CD4-positive, alpha-beta T cell treated with Interleukin-17A for 1 hour (primary cell): ENCODE results near the gene TENT4B.

Source experiments
- DNase-seq: peaks from one replicate; pipeline ENCODE4 v3.0.0-alpha.2; 2020

TENT4B gene

GRCh38 chr16:50198802-50199403 is 45.8 kb downstream of the TENT4B start:
- DNase-seq, result no peak

- DNase-seq, result no peak
Measured at GRCh38 chr16:50201787-50202186, 48.7 kb downstream of the TENT4B start.

DNA sequence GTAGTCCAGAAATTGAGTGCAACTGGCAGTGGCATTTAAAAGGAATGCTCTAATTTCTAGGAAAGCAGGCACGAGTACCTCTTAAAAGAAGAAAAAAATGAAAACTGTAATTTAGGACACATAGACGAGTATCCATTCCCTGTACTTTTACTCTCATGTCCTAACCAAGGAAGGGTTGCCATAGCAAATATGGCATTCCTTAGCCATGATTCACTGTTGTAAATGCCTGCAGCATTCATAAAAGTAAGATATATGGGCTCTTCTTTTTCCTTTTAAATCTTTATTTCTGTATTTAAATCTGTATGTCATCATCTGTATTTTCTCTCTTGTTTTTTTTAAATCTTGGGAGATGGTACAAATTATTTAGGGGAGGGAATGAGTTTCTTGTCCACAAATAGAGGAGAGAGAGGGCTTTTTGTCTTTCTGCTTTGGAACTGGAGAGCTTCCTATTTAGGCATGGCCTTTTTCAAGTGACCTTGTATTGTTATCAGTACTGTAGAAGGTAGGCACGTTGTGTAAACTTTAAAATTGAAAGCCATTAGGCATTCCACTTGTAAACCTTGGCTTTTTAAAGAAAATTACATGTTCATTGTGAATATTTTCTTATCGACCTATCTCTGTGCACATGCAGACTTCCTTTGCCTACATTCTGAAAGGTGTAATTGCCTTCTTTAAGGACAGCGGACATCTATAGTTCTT is 50.0 kb downstream of the TENT4B start:
- no peak for DNase-seq

DNA sequence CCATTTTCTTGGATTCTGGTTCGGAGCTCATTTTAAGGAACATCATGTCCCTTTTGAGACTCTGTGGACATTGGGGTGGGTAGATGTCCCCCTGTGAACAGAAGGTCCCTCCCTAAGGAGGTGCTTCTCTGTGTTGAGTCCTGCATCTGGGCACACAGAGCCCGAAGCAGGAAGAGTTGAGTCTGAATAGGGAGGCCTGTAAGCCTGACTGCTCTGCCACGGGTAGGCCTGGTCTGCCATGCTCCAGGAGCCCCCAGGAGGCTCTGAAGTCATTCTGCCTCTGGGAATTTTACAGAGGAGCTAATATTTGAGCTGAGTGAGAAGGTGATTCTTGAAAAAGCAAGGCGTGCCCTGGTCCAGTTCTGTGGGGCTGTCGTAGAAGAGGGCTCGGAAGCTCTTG is 50.6 kb downstream of the TENT4B start:
- DNase-seq, result no peak

GRCh38 chr16:50204453-50205108 is 51.5 kb downstream of the TENT4B start:
- no peak for DNase-seq

DNA sequence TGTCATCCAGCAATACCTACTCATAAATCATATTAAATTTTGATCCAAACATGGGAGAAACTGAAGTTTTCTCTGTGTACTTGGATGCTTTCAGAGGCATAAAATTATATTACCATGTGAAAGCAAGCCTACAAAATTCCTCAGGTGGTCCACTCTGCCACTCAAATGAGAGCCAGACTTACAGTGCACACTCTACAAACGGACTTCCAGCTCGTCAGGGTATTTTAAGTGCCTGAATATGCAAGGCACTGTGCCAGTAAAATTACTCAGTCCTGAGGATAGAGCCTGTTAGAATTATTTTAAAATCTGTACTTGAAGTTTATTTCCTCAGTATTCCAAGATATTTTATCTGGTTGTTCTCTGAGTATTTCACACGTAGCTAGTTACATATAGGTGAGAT is 54.5 kb downstream of the TENT4B start:
- DNase-seq, result no peak

GRCh38 chr16:50208460-50208931 is 55.4 kb downstream of the TENT4B start:
- no peak for DNase-seq

DNA sequence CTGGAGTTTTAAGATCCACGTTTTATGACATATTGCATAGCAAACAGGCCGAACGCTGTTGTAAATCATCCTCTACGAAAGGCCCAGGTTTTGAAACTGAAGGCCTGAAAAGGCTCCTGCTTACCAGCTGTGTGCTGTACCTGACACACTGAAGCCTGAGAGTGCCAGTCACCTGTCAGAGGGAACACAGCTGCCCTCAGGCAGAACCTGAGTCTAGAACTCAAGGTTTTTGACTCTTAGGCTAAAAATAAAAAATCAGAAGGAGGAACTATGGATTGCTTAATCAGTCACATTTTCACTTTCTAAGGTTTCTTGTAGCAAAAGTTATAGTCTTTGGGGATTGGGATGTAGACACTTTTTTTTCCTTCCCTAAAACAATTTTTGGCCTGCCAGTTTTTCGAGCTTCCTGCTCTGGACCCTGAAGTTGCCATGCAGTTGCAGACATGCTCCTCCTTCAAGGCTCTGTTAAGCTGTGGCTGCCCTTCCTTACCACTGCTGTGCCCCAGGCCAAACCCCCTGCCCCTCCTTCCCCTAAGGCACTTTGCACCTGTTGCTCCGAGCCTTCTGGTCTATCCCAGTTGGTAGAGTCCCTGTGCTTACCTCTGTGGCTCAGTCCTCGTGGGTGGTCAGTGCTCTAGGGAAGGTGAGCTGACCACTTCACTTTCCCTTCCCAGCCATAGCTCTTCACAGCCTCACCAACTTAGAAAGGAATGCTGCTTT is 56.6 kb downstream of the TENT4B start:
- no peak for DNase-seq

DNA sequence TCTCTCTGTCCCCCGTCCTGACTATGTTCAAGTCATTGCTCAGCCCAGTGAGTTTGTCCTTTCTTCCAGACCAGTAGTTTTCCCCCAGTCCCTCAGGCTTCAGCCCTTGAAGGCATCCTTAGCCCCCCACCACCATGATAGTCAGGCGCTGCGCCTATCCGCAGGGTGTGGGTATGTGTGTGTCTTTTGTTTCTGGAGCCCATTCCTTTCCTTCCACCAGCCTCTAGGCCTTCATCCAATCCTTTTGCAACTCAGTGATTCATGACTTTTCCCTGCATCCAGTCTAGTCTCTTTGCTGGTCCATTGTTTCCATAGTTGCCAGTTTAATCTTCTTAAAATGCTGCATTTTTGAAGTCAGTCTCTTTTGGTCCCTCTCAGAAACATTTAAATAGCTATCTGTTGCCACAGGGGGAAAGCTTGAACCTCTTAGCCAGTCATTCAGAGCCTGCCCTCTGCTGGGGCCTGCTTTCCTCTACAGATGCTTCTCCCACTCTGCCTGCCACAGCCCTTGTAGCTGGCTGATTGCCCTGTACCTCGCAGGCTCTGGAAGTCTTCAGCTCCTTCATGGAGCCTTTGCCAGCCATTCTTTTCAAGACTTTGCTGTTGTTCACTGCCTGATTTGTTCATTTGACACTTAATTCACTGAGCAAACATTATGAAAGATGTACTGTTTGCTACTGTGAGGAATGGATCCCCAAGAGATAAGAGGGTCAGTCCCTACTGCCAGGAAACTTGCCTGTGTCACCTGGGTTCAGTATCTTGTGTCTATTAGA is 57.3 kb downstream of the TENT4B start:
- peak; percentile 71 for DNase-seq

- peak; percentile 77 for DNase-seq
Measured at GRCh38 chr16:50213939-50214519, 60.9 kb downstream of the TENT4B start.

GRCh38 chr16:50215680-50216079 is 62.6 kb downstream of the TENT4B start:
- DNase-seq, result no peak

DNA sequence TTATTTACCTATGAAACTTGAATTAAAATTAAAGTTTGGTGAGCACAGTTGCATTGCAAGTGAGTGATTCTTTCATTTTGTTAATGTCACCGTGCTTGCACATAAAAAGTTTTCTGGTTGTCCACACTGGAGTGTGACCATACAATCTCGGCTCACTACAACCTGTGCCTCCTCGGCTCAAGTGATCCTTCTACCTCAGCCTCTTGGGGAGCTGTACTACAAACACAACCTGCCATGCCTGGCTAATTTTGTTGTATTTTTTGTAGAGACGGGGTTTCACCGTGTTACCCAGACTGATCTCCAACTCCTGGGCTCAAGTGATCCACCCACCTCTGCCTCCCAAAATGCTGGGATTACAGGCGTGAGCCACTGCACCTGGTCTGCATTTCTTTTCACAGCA is 63.1 kb downstream of the TENT4B start:
- DNase-seq, result no peak

- DNase-seq, result no peak
Measured at GRCh38 chr16:50219402-50219975, 66.4 kb downstream of the TENT4B start.

- DNase-seq, result no peak
Measured at GRCh38 chr16:50224286-50224685, 71.2 kb downstream of the TENT4B start.

DNA sequence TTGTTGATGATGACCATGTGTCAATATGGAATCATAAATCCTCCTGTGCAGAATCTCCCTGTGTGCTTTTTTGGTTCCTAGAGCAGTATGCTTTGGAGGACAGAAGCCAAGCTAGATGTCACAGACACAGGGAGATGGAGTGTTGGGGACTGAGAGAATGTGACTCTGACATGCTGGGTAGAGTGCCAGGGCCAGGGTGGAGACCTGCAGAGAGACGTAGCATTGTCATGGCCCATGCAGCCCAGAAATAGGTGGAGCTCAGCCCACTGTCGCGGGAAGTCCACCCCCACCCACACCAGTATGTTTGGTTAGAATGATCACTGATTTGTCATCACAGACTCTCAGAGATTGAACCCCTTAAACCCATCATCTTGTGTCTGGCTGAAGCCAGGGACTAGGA is 74.0 kb downstream of the TENT4B start:
- DNase-seq, result no peak

- DNase-seq, result no peak
Measured at GRCh38 chr16:50227665-50228064, 74.6 kb downstream of the TENT4B start.

- DNase-seq, result no peak
Measured at GRCh38 chr16:50228364-50228868, 75.3 kb downstream of the TENT4B start.

DNA sequence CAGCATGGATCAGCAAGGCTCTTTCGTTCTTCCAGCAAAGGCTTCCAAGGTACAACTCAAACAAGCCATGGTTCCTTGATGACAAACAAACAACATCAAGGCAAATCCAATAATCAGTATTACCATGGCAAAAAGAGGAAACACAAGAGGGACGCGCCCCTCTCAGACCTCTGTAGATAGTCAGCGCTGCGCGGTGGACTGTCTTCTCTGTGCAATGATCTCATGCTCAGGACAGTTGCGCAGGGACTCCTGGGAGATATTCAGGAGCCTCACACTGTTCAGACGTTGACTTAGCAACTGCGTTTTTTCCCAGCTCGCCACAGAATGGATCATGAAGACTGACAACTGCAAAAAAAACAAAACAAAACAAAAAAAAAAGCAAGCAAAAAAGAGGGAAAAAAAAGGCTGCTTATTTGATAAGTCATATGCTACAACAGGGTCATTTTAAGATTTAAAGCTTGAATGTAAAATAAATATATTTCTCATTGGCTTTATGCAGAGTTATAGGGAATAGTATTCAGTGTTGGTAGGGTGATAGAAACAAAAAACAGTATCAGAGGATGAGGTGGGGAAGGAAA is 76.1 kb downstream of the TENT4B start:
- no peak for DNase-seq

DNA sequence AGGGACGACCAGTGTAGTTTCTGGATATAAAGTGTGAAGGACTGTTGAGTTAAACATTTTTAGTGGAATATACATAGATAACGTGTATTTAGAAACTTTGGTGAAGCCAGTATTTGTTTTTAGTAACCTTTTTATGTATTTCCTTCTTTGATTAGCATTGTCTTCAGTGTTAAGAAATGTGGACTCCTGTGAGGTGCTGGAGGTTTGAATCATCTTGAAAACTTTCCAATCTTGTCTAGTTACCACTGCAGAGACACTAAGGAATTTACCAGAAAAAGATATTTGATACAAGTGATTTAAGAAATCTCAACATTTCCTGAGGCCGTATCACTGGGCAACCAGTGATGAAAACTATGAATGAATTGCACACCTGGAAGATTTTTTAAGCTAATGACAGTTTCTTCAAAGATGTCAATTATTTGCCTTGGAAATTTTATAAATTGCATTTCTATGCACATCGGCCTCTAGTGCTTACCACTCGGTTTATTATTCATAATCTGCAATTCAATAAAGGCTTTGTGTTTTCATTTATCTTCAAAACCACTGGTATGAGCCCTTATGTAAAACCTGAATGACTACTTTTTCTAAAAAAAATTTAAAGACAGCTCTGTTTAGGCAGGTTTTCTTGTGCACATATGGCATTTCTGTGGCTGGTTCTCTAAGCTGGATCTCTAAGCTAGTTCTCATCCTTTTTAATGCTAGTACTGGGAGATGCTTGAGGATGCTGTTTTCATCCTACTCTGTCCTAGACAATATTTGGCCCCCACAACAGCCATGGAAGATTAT is 81.9 kb downstream of the TENT4B start:
- no peak for DNase-seq

GRCh38 chr16:50235581-50235980 is 82.5 kb downstream of the TENT4B start:
- DNase-seq, result no peak

DNA sequence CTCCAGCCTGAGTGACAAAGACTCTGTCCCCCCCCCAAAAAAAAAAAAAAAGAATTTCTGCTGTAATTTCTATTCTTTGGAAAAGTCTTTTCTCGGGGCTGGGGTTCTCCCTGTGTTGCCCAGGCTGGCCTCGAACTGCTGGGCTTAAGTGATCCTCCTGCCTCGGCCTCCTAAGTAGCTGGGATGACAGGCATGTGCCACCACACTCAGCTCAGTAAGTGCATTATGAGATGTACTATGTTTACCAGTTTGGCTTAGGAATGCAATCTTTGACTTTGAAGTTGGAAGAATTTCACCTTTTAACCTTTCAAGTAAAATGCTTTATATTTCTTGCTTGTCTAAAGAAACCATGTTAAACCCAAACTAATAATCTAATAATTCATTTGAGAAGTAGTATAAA is 85.2 kb downstream of the TENT4B start:
- DNase-seq, result no peak
